ENCODE data around the gene MAP3K21.

MAP3K21 gene

DNA sequence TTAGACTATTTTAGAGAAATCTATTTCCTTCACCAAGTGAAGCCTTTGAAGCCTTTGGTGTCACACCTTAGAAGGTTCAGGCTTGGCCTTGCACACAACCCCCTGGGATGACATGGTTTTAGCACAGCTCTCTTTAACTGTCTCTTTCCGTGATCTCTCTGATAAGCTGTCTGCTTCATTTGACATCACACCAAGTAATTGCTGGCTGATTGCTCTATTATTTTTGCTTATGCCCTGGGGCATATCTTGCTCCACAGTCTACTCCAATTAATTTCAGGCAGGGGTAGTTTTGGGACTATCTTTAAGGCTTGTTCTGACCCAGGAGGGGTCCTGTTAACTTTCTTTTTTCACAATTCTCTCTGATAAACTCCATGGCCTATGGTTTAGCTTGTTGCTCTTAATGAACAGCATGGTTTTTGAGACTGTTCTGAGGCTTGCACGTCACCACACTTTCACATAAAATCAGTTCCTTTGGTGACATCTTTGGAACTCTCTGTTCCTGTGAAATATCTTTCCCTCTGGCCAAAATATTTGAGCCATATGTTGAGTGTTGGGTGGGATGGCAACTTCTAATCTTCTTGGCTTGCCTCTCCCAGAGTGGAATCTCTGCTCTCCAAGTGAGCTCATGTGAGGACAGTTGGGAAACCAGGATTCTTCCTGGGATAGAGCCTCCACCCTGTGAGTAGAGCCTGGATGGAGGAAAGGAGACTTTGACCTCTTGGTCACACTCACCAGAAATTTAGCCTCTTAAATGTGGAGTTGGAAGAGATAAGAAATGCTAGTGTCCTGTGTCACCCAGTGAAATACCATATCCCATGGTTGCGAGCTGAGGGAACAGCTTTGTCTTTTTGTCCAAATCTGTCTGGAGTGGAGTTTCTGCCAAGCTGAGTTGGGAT, 63.6 kb downstream of the MAP3K21 start:
- peak in 2 of 3 experiments; percentile 22 to 71 for DNase-seq

GRCh38 chr1:233393084-233393840, 65.7 kb downstream of the MAP3K21 start:
- no peak for DNase-seq

- DNase-seq = peak in 1 of 3 experiments; percentile 1
Observed at GRCh38 chr1:233393926-233394680, 66.6 kb downstream of the MAP3K21 start.

DNA sequence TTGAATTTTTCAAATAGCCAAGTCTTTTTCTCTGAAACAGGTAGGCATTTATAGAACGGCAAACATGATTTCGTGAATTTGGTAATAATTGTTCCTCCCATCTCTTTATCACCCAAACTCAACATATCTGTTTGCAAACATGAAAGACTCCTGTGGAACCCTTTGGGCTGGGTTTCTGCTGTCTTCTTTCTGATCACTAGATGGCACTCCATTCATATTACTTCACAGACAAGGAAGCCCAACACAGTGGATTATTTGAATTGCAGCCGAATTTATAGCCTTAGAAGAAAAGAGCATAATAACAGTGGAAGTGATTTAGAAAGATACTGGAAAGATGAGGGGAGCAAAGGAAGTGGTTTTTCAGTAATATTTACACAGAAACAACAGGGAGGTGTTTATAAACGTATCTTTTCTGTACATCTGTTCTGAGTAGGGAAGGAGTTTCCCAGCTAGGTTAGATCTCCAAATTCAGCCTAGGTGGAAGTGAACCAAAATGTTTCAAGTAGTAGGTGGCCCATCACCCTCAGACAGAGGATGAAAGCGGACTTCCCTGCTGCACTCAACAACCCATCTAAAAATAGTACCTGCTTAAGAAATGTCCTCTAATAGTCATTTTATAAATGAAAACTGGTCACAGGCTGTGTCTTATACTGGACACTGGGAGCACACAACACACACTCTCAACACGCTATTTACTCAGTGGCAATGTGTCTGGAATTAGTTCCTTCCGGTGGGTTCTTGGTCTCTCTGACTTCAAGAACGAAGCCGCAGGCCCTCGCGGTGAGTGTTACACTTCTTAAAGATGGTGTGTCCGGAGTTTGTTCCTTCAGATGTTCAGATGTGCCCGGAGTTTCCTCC, 67.6 kb downstream of the MAP3K21 start:
- peak; percentile 27 to 84 (median 49) for DNase-seq

DNA sequence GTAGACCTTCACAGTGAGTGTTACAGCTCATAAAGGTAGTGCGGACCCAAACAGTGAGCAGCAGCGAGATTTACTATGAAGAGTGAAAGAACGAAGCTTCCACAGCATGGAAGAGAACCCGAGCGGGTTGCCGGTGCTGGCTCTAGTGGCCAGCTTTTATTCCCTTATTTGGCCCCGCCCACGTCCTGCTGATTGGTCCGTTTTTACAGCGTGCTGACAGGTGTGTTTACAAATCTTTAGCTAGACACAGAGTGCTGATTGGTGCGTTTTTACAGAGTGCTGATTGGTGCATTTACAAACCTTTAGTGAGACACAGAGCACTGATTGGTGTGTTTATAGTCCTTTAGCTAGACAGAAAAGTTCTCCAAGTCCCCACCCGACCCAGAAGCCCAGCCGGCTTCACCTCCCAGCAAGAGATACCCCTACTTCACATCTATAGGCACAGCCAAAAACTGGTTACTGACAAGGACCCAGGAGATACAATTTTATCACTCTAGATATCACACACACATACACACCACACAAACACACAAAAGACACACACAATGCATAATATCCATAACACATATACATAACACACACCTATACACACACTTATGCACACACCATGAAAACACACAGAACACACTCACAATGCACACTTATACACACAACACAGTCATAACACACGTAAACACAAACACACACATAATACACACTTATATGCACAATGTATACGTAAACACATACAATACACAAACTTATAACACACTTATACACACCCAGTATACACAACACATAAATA, 68.5 kb downstream of the MAP3K21 start:
- DNase-seq = no peak

DNA sequence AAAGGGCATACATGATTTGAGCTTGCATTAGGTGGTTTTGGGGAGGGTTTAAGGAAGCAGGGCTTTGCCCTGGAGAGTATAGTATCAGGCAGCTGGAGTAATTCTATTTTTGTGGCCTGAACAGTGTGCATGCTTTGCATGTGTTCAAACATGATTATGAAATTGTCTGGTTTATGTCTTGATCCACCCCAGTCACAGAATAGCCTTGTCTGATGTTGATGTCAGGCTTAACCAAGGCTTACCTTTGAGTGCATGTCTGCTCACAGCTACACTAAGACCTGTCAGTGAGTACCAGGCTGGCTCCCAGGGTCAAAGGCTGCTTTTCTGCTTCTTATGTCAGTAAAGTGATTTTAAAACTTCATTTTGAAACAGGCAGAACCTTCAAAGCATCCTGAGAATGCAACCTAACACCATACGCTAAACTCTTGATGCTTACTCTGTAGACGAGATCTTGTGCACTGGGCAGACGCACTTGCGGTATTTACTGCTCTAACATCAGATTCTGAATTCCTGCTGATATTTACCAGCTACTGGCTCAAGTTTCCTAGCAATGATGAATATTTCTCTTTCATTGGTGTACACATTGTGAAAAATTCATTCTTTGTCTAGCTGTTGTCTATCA, 78.9 kb downstream of the MAP3K21 start:
- no peak for DNase-seq

DNA sequence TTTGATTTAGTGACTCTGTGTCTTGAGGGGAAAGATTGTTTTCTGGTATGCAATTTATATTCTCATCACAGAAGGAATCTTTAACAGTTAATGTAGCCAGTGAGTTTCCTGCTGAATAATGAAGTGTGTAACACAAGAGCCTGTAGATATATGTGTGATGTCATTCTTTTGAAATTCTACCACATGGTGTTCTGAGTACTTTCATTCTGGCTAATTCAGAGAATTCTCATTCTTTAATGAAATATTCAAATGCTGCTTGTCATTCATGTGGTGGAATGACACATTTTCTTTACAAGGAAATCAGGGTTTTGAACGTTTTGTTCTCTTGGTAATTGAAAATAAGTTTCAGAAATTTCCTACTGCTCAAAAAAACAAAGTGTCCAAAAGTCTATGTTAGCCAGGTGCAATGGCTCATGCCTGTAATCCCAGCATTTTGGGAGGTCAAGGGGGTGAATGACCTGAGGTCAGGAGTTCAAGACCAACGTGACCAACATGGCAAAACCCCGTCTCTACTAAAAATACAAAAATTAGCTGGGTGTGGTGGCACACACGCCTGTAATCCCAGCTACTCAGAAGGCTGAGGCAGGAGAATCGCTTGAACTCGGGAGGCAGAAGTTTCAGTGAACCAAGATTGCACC, 79.6 kb downstream of the MAP3K21 start:
- DNase-seq = no peak

DNA sequence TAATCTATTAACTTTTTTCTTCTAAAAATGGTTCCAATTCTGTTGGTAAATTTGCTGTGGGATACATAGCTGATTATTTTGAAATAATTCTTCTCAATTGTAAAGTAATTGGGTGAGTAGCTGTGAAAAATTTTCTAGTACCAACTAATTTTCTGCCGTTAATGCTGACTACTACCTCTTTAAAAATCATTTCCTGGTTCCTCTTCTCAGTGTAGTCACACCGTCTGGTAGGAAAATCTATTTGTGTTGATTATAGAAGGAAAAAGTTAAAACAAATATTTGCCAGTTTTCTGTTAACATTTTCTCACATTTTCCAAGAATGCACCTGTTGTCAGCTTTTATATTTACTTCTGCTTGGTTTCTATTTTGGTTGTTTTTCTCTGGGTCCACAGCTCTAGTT, 82.0 kb downstream of the MAP3K21 start:
- DNase-seq = no peak

DNA sequence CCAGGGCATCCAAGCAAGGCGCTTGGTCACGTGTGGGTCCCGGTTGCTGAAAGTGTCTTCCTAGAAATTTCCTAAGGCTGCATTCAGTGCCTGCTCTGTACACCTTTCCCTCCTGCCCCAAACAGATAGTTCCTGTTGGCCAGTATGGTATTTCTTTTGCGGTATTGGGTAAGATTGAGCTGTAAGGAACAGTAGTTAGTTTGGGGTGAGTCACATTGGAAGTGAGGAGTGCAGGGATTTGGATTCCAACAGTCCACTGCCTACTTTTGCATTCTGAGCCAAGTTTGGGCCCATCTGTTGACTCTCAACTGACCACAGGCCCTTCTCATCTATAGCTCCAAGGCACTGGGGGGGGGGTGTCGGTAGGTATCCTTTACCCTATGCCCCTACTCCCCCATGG, 83.4 kb downstream of the MAP3K21 start:
- DNase-seq = no peak

- no peak for DNase-seq
Observed at GRCh38 chr1:233412812-233413211, 85.3 kb downstream of the MAP3K21 start.

DNA sequence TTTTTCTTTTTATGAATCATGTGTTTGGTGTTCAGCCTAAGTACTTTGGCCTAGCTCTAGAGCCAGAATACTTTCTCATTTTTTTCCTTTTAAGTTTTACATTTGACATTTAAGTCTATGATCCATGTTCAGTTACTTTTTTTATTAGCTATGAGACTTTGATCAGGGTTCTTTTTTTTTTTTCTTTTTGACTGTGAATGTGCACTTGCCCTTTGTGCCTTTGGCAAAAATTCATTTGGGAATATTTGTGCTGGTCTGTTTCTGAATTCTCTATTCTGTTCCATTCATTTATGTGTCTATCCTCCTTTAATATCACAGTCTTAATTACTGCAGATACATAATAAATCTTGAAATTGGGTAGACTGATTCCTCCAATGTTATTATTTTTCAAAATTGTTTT, 93.8 kb downstream of the MAP3K21 start:
- DNase-seq = no peak

DNA sequence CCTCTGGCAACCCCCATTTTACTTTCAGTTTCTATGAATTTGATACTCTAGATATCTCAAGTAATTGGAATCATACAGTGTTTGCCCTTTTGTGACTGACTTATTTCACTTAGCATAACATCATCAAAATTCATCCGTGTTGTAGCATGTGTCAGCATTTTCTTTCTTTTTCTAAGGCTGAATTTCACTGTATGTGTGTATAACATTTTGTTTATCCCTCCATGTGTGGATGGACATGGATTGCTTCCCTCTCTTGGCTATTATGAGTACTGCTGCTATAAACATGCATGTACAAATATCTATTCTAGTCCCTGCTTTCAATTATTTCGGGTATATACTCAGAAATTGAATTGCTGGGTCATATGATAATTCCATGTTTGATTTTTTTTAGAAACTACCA, 97.3 kb downstream of the MAP3K21 start:
- no peak for DNase-seq

GRCh38 chr1:233427907-233428306, 100.4 kb downstream of the MAP3K21 start:
- no peak for DNase-seq

- no peak for DNase-seq
Observed at GRCh38 chr1:233431753-233432403, 104.4 kb downstream of the MAP3K21 start.

- DNase-seq = no peak
Observed at GRCh38 chr1:233432916-233433315, 105.4 kb downstream of the MAP3K21 start.

DNA sequence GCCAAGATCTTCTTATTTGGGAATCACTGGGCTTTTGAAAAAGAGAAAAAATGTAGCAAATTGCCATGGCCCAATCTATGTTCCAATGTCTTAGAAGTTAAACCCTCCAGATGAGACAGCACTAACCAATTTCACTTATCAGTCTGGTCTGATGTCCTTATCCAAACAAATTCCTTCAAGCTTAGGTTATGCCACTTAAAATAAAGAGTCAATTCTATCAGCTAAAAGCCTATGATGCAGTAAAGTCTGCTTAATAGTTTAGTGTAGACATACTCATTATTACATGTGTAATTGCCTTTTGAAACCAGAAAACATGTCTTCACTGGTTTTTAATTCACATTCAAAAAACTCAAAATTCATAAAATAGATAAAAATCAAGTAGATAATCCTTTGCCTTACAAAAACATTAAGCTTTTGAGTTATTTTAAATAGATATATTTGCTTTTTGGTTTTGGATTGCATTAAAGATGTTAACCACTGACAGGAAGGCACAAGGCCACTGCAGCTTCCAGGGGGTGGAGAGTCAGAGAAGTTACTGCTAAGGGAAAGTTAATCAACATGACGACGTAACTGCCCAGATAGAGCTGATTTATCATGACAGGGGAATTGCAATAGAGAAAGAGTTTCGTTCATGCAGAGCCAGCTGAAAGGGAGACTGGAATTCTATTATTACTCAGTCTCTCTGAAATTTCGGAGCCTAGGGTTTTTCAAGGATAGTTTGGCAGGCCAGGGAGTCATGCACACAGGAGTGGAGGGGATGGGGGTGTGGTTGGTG, 106.1 kb downstream of the MAP3K21 start:
- DNase-seq = no peak
